NAMALWA (cell line): ENCODE data around the gene UBXN10.

ENCODE experiments used
- DNase-seq: peaks from one replicate; pipeline ENCODE4 v3.0.0-alpha.2; 2015; ENCODE audit warnings: low spot score

UBXN10 gene

GRCh38 chr1:20152599-20152930 is 33.3 kb upstream of the UBXN10 start:
- DNase-seq: no peak

- no peak for DNase-seq
Measured at GRCh38 chr1:20153000-20153418, 32.9 kb upstream of the UBXN10 start.

- DNase-seq: no peak
Measured at GRCh38 chr1:20154301-20154831, 31.5 kb upstream of the UBXN10 start.

- DNase-seq: no peak
Measured at GRCh38 chr1:20158358-20159070, 27.4 kb upstream of the UBXN10 start.

GRCh38 chr1:20160034-20160433 is 25.9 kb upstream of the UBXN10 start:
- peak; percentile 11 for DNase-seq

GRCh38 chr1:20164694-20165202 is 21.1 kb upstream of the UBXN10 start:
- no peak for DNase-seq

- DNase-seq: peak; percentile 38
Measured at GRCh38 chr1:20165522-20165951, 20.4 kb upstream of the UBXN10 start.

GRCh38 chr1:20166051-20166450 is 19.8 kb upstream of the UBXN10 start:
- DNase-seq: no peak

GRCh38 chr1:20167126-20167525 is 18.8 kb upstream of the UBXN10 start:
- DNase-seq: no peak

- no peak for DNase-seq
Measured at GRCh38 chr1:20168564-20169491, 17.1 kb upstream of the UBXN10 start.

GRCh38 chr1:20169932-20170331 is 16.0 kb upstream of the UBXN10 start:
- DNase-seq: no peak

- DNase-seq: no peak
Measured at GRCh38 chr1:20172033-20172590, 13.8 kb upstream of the UBXN10 start.

- DNase-seq: no peak
Measured at GRCh38 chr1:20174937-20175666, 10.8 kb upstream of the UBXN10 start.

GRCh38 chr1:20178634-20179370 is 7.1 kb upstream of the UBXN10 start:
- no peak for DNase-seq

- no peak for DNase-seq
Measured at GRCh38 chr1:20179371-20180128, 6.3 kb upstream of the UBXN10 start.

- DNase-seq: no peak
Measured at GRCh38 chr1:20180129-20180843, 5.6 kb upstream of the UBXN10 start.

- no peak for DNase-seq
Measured at GRCh38 chr1:20180844-20181207, 5.1 kb upstream of the UBXN10 start.

- no peak for DNase-seq
Measured at GRCh38 chr1:20182415-20182814, 3.5 kb upstream of the UBXN10 start.

GRCh38 chr1:20183035-20183434 is 2.9 kb upstream of the UBXN10 start:
- DNase-seq: no peak
